Colonic mucosa (tissue), 4 donors: ENCODE results near the gene ITGAD. TPM values are rescaled to one million over a fixed set of nuclear protein-coding genes. Genes with fewer than 3 reads are reported as not detected.

Source experiments
- DNase-seq: peaks from one replicate; pipeline ENCODE4 v3.0.0-alpha.2; 2020
- H3K27ac ChIP-seq: fragments of 200-600 bp; one replicate; pipeline ENCODE4 v1.8.0; 2021
- H3K27me3 ChIP-seq: fragments of 200-600 bp; one replicate; pipeline ENCODE4 v1.8.0; 2021
- H3K36me3 ChIP-seq: fragments of 200-600 bp; one replicate; pipeline ENCODE4 v1.8.0; 2021
- H3K4me1 ChIP-seq: fragments of 200-600 bp; one replicate; pipeline ENCODE4 v1.8.0; 2021; ENCODE audit warnings: mild to moderate bottlenecking
- H3K4me3 ChIP-seq: fragments of 200-600 bp; one replicate; pipeline ENCODE4 v1.8.0; 2021
- H3K9ac ChIP-seq, 2 donors: one replicate each; pipeline ENCODE4 v1.7.0; 2013; ENCODE audit warnings: control low read depth in 2 of 2, low read depth in 2 of 2, low read length in 2 of 2
- H3K9me3 ChIP-seq: fragments of 200-600 bp; one replicate; pipeline ENCODE4 v1.8.0; 2021
- intact Hi-C: fragments of 100-400 bp; cut with DNase I; formaldehyde crosslinking; loops from one replicate; pipeline ENCODE4 v1.14.1; 2022
- total RNA-seq, 2 donors: library from RNA; stranded (reverse); fragmentation: NEBNext Ultra II Directional in 1 of 2; extraction: Animal tissue kit (Norgen Biotek cat#: 25700) in 1 of 2; gene quantifications; one replicate each; pipeline ENCODE4 v1.2.1, GENCODE V29; 2021
- TF ChIP-seq, protein P1 (sequence below): fragments of 200-600 bp; IDR thresholded peaks from one replicate; pipeline ENCODE4 v1.8.0; 2022; ENCODE audit warnings: antibody characterized with exemption, mild to moderate bottlenecking
- donor health status: healthy.
- donor health status: DM: no; HTN: no; CAD: no.
- donor health status: DM: no; HTN: no; CAD: no.

Gene ITGAD
- total RNA-seq, 2 donors from 2014 or later = 0.05 TPM; not detected in 1

DNA sequence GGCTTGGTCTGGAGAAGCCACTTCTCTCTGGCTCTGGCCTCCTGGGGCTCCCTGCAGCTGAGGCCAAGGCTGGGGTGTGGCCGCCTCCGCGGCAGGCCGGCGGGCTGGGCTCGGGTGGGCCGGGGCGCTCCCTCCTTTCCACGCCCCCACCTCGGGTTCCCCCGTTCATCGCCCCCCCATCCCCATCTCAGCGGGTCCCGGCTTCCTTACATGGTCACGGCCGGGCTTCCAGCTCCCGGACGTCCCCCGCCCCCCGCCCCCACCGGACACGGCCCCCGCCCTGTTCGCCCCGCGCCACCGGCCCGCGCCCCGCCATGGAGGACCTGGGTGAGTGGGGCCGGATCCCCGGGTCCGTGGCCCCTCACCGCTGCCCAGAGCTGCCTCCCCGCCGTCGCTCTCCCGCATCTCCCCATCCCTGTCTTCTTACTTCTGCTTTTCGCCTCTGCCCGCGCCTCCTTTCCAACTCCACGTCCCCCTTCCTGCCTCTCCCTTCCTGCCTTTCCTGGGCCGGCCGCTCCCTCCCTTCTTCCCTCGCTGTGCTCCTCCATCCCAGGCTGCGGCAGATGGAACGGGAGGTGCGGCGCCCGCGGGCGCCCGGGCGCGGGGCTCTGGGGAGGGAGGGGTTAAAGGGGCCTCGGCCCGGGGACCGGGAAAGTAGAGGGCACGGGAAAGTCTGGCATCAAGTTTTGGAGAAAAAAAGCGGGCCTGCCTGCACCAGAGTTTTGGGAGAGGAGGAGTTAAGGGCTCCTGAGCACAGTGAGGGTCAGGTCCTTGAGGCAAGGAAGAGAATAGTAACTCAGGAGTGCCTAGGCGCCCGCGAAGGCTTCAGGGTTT is 79.0 kb downstream of the ITGAD start, which contains the start of gene TGFB1I1:
TSS of gene TGFB1I1 (plus strand) at position 278 of the 834 bp plus-strand sequence. CDS start at position 315, 37 bp downstream.
- TF ChIP-seq, protein P1, sequence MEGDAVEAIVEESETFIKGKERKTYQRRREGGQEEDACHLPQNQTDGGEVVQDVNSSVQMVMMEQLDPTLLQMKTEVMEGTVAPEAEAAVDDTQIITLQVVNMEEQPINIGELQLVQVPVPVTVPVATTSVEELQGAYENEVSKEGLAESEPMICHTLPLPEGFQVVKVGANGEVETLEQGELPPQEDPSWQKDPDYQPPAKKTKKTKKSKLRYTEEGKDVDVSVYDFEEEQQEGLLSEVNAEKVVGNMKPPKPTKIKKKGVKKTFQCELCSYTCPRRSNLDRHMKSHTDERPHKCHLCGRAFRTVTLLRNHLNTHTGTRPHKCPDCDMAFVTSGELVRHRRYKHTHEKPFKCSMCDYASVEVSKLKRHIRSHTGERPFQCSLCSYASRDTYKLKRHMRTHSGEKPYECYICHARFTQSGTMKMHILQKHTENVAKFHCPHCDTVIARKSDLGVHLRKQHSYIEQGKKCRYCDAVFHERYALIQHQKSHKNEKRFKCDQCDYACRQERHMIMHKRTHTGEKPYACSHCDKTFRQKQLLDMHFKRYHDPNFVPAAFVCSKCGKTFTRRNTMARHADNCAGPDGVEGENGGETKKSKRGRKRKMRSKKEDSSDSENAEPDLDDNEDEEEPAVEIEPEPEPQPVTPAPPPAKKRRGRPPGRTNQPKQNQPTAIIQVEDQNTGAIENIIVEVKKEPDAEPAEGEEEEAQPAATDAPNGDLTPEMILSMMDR = no peak
- no peaks in the 10 kb centered on the region for H3K27me3 ChIP-seq
- H3K9ac ChIP-seq = peak within 1 kb of the TSS; percentile 59 to 68
- no peaks in the 10 kb centered on the region for H3K9me3 ChIP-seq
- H3K36me3 ChIP-seq = no peaks in the 10 kb centered on the region
- peak; percentile 60 for DNase-seq
- peak within 1 kb of the TSS; percentile 85 for H3K27ac ChIP-seq
- H3K4me1 ChIP-seq = peaks cover 4% of the 10 kb centered on the region
- intact Hi-C loops = no loop called here
- H3K4me3 ChIP-seq = peak within 1 kb of the TSS; percentile 37

DNA sequence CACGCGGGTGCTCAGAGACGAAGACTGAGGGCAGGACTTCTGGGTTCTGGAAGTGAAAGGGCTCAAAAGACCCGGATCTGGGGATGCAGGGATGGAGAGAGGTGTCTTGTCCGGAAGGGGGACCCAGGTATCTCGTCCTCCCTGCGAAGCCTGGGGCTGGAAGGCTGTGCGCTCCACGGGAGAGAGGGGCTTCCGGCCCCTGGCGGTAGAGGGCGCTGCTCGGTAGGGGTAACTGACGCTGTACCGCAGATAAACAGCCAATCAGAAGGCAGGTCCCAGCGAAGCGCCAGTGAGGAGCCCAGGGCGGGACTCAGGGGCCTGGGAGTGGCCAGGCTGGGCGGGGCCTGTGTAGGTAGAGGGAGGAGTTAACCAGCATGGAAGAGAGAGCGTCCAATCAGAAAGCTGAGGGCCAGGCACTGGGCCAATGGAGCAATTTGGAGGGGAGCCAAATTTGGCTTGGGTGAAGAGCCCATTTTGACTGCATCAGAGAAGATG is 79.6 kb downstream of the ITGAD start:
- intact Hi-C loops = no loop called here

DNA sequence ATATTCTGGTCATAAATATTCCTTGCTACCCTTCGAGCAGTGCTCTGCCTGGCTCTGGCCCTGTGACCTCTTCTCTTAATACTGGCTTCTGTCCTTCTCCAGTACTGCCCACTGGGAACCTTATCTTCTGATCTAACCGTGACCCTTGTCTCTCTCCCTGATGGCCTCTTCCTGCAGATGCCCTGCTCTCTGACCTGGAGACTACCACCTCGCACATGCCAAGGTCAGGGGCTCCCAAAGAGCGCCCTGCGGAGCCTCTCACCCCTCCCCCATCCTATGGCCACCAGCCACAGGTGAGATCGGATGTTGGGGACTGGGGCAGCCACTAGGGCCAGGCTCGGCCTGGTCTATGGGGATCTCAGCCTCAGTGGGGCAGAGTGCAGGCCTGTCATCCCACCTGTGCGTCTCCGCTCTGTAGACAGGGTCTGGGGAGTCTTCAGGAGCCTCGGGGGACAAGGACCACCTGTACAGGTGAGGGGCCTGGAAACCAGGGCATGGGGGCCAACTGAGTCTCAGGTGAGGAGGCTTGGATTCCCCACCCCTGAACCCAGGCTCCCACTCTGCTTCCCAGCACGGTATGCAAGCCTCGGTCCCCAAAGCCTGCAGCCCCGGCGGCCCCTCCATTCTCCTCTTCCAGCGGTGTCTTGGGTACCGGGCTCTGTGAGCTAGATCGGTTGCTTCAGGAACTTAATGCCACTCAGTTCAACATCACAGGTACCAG is 80.3 kb downstream of the ITGAD start:
- Histone ChIP-seq H3K27ac (no peak overlapping the region), H3K9me3 (no peaks in the 10 kb centered on the region), H3K36me3 (no peaks in the 10 kb centered on the region), H3K27me3 (no peaks in the 10 kb centered on the region), H3K9ac (peak overlapping the region in 1 of 2 donors; percentile 28), H3K4me1 (peaks cover 10% of the 10 kb centered on the region), H3K4me3 (no peak overlapping the region)
- intact Hi-C loops = no loop called here
- DNase-seq = peak; percentile 36
- TF ChIP-seq, protein P1 = no peak

More for the DNA sequence above, 79.6 kb downstream of the ITGAD start:
- Histone ChIP-seq H3K36me3 (no peaks in the 10 kb centered on the region), H3K4me1 (peaks cover 6% of the 10 kb centered on the region), H3K4me3 (peak overlapping the region; percentile 37), H3K27me3 (no peaks in the 10 kb centered on the region), H3K9me3 (no peaks in the 10 kb centered on the region), H3K9ac (peak overlapping the region; percentile 59 to 68), H3K27ac (peak overlapping the region; percentile 85)
- peak; percentile 92 for DNase-seq
- TF ChIP-seq, protein P1 = peak; percentile 60

DNA sequence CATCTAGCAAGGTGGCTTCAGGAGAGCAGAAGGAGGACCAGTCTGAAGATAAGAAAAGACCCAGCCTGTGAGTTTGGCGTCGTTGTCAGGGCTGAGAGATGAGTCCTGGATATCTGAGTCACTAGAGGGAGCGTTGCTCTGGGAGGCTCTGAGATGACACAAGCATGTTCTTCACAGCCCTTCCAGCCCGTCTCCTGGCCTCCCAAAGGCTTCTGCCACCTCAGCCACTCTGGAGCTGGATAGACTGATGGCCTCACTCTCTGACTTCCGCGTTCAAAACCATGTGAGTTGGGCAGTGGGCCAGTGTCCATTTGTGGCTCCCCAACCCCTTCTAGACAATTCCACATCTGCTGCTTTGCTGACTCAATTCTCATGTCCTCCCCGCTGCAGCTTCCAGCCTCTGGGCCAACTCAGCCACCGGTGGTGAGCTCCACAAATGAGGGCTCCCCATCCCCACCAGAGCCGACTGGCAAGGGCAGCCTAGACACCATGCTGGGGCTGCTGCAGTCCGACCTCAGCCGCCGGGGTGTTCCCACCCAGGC is 81.1 kb downstream of the ITGAD start:
- TF ChIP-seq, protein P1 = no peak
- H3K27me3 ChIP-seq = no peaks in the 10 kb centered on the region
- H3K9me3 ChIP-seq = no peaks in the 10 kb centered on the region
- no peak overlapping the region for H3K9ac ChIP-seq
- peaks cover 10% of the 10 kb centered on the region for H3K4me1 ChIP-seq
- peak; percentile 24 for DNase-seq
- intact Hi-C loops = no loop called here
- no peak overlapping the region for H3K27ac ChIP-seq
- no peak overlapping the region for H3K4me3 ChIP-seq
- no peaks in the 10 kb centered on the region for H3K36me3 ChIP-seq
